GM19099 (cell line): ENCODE measurements around the gene C13orf42.

ENCODE experiments used
- POLR2A ChIP-seq: IDR thresholded peaks from 3 replicates; pipeline ENCODE4 v1.6.1; 2011; ENCODE audit warnings: low read depth; ENCODE audit not compliant: insufficient read length; ENCODE audit errors: extremely low read depth

The C13orf42 gene

GRCh38 chr13:51111174-51111573 lies at the start of gene C13orf42:
TSS of gene C13orf42 (minus strand) at chr13:51111274. CDS start at chr13:51111209, 65 bp downstream.
- no peak for TF ChIP-seq POLR2A

DNA sequence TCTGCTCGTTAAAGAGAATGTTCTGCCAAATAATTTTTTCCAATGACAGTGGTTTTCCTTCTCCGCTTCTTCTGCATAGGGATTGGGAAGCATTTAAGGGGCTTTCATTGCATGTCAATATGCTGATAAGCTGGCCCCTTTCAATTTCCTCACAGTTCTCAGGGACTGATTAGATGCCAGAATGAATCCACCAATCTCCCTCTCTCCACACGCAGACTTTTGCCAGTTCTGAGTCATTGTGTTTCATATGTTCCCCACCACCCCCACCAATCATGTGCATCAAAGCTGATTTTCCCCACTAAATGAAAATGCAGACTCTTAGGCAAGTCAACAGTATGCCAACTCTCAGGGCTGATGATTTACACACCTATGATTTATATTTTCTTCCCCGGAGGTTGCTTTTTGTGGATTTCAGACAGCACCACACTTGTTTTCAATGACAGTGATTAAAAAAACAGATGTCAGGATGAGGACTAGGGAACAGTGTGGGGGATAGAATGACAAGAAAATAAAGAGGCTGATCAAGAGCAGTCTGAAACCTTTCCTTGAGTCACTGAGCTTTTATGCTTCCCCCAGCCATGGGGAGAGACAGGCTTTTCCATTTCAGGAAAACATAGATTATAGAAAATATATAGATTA lies 47.9 kb upstream of the C13orf42 start:
- TF ChIP-seq POLR2A = no peak

GRCh38 chr13:51158365-51158764 lies 47.3 kb upstream of the C13orf42 start:
- TF ChIP-seq POLR2A = no peak

GRCh38 chr13:51156648-51157047 lies 45.6 kb upstream of the C13orf42 start:
- TF ChIP-seq POLR2A = no peak

DNA sequence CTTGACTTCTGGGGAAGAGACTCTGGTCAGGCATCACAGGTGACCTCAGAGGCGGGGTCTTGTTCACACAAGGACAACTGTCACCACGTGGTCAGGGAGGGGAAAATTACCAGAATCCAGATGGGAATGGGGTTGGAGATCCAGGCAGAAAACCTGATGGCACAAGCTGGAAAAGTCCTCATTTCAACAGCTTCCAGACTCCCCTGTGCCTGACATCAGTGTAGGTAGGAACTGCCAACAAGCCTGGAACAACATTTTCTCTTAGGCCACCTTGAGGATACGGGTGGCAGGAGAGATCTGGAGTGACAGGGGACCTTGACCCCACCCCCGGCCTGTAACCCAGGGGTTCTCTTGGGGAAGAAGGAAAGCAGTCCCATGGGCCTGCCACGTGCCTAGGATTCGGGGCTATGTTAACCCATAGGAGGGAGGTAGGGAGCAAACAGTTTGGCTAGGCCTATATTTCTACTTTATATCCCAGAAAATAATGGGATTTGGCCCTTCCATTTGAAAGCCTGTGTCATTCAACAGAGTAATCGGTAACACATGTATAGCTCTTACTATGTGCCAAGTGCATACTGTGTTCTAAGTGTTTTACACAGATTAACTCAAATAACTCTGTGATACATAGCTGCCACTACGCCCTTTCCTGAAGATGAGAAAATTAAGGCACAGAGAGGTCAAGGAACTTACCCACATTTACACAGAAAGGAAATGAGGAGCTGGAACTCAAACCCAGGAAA lies 44.9 kb upstream of the C13orf42 start:
- TF ChIP-seq POLR2A = no peak

GRCh38 chr13:51155161-51155560 lies 44.1 kb upstream of the C13orf42 start:
- TF ChIP-seq POLR2A = no peak

GRCh38 chr13:51154029-51154555 lies 43.0 kb upstream of the C13orf42 start:
- no peak for TF ChIP-seq POLR2A

DNA sequence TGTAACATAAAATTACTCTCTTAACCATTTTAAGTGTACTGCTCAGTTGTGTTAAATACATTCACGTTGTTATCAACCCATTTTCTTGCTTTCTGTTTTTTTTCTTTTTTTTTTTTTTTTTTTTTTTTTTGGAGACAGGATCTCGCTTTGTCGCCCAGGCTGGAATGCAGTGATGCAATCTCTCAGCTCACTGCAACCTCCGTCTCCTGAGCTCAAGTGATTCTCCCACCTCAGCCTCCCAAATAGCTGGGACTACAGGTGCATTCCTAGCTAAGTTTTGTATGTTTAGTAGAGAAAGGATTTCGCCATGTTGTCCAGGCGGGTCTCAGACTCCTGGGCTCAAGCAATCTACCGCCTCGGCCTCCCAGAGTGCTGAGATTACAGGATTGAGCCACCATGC lies 42.5 kb upstream of the C13orf42 start:
- TF ChIP-seq POLR2A = no peak

GRCh38 chr13:51152701-51153100 lies 41.6 kb upstream of the C13orf42 start:
- no peak for TF ChIP-seq POLR2A

DNA sequence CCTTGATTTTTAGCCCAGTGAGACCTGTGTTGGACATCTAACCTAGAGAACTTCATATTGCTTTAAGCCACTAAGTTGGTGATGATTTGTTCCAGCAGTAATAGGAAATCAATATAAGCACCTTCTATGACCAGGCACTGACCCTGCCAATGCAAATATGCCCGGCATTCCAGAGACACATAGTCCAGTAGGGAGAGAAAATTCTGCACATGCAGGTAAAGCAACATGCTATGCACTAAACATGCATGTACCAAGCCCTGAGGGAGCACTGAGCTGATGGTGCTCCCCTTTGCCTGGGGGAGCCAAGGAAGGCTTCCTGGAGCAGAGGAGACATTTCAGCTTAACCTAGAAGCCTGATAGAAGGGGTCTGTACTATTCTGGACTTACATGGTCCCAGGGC lies 40.4 kb upstream of the C13orf42 start:
- TF ChIP-seq POLR2A = no peak

DNA sequence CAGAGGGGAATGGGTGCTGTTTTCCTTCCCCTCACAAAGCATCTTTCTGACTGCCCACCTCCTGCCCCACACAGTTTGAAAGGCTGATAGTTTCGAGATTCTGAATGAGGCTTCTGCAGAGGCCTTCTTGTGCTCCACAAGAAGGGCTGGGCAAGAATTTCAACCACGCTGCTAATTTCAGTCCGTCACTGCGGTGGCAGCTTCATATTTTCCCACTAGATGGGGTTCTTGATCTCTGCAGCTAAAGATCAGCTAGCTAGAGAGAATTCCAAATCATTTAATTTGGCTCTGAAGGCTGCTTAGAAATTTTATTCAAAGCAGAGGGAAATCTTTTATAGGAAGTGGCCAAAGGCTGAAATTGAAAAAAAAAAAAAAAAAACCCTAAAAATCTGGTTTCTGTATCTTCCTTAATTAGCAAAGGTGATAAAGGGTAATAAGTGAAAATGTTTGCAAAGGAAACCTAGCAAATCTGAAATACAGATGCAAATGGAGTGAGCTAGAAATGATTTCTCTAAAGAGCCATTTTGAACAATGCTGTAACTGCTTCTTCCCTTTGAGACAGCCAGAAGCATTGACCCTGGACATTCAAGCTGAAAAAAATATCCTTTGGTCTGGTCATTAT lies 38.0 kb upstream of the C13orf42 start:
- TF ChIP-seq POLR2A = no peak

GRCh38 chr13:51148223-51148951 lies 37.3 kb upstream of the C13orf42 start:
- TF ChIP-seq POLR2A = no peak

DNA sequence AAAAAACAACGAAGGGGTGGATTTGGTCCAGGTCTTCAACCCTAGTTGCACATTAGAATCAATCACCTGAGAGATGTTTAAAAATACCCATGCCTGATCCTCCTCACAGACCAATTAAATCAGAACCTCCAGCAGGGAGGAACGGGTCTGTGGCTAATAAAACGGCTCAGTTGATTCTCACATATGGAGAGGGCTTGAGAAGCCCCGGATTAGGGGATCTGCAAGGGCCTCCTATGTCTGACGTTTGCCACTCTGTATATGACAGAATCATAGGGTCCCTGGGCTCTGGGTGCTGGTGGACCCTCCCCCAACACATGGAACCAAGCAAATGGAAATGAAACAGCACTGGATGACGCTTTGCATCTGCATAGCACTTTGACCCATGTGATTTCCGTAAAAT lies 36.7 kb upstream of the C13orf42 start:
- TF ChIP-seq POLR2A = no peak

DNA sequence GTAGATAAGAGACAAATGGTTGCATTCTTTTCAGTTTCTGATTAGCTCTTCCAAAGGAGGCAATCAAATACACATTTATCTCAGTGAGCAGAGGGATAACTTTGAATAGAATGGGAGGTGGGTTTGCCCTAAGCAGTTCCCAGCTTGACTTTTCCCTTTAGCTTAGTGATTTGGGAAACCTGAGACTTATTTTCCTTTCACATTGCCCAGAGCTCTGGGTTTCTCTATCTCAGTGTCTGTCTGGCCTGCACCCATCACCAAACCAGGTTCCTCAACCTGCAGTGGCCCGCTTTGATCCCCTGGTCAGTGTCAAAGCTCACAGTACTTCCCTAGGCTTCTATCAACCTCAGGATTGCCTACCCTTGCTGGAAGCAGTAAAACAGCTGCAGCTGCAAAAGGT lies 35.6 kb upstream of the C13orf42 start:
- no peak for TF ChIP-seq POLR2A

DNA sequence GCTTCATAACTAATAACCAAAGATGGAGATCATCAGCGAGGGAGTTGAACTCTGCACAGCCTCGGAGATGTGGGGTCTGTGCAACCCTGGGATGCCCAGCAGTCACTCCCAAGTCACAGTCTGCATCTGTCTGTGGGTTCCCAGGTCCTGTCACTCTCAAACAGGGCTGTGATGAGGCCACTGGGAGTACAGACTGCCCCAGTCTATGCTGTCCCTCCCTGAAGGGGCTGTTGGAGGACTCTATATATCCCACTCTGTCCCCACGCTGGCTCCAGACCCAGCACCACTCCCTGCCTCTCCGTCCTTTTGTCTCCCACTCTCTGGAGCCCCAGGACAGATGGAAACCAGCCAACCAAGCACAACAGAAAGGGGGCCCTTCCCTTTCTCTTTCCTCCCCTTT lies 26.2 kb upstream of the C13orf42 start:
- no peak for TF ChIP-seq POLR2A
